Superior temporal gyrus (tissue), 1 donor: ENCODE data around the gene MTPN.

Experiments
- DNase-seq: peaks from one replicate; pipeline ENCODE4 v3.0.0-alpha.2; 2016; ENCODE audit errors: extremely low spot score

MTPN gene

DNA sequence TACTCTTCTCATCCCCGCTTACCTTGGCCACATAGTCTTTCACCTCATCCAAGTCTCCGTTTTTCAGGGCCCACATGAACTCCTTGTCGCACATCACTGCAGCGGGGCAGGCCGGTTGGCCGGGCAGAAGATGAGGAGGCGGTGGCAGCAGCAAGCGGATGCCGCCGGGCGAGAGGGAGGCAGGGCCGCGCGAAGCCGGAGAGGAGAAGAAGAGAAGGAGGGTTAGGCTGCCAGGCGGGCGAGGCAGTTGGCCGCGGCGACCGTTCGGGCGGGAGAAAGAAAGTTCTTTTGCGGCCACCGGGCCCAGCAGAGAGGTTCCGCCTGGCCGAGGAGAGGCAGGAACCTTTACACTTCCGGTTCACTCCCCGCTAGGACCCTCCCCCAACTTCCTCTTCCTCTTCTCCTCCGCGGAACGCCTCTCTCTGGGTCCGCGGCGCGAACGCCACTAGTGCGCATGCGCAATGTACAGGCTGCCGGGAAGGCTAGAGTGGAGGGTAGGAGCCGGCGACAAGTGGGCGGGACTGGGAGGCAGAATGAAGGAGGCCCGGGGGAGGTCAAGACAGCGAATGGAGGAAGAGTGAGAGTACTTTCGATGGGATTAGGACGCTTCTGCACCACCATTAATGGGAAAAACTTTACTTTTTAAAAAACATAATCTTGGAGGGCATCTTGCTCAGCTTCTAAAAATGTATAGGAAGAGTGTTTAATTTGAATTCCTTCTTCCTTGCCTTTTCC is at the start of gene MTPN:
Gene MTPN (minus strand): TSS at position 353 of the 735 bp plus-strand sequence. CDS start 259 bp downstream, at position 94.
- peak; percentile 99 for DNase-seq

- DNase-seq: no peak
These were observed 49.0 kb upstream of the MTPN start for GRCh38 chr7:136026209-136026608.

DNA sequence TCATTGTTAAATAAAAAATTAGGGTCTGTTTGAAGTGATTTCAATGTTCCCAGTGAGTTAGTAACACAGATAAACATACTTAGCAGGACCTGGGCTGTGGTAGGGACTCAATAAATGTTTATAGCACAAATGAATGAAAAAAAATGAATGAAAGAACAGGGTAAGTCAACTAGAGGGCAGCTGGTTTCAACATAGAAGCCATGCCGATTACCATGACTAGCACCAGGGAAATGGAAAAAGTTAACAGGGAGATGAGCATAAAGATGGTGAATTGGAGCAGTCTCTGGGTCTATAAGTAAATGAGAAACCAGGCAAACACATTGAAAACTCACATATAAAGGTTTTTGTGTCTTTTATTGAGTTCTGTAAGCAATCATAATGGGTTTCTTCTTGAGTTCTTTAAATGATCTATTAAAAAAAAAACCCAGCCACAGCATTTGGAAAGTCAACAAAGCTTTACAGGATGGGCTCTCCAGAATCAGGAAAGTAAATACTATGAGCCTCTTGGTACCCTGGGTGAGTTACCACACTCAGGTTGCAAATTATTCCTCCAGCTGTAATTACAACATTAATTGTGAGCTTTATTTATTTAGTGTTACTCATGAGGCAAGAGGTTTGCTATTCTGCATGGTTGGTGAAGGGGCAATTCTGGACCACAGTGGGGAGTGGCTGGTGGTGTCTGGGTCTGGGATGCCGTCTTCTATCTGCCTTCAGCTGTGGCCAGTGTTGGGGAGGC is 46.1 kb upstream of the MTPN start:
- no peak for DNase-seq

- DNase-seq: no peak
These were observed 43.4 kb upstream of the MTPN start for GRCh38 chr7:136020556-136020955.

DNA sequence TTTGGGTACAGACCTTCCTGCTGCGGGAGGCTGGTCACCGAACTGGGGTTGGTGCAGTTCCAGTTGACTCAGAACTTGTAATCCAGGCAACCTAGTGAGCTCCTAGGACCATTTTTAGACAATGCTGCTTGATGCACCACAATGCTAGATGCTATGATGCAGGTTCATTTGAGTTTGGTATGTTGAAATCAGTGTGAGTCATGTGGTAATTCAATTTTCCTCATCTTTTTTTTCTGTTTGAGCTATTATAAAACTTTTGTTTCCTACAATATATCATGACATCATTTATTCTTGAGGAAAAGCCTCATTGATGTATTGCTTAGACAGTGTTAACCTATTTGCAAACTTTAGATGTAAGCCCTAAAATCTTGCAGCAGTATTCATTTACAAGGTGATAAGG is 40.9 kb upstream of the MTPN start:
- no peak for DNase-seq

- DNase-seq: no peak
These were observed 39.7 kb upstream of the MTPN start for GRCh38 chr7:136016649-136017395.

- DNase-seq: no peak
These were observed 38.5 kb upstream of the MTPN start for GRCh38 chr7:136015638-136016037.

GRCh38 chr7:136014659-136015058 is 37.5 kb upstream of the MTPN start:
- DNase-seq: no peak

GRCh38 chr7:136012238-136012637 is 35.1 kb upstream of the MTPN start:
- no peak for DNase-seq

- DNase-seq: peak; percentile 84
These were observed 32.4 kb upstream of the MTPN start for GRCh38 chr7:136009488-136010079.

DNA sequence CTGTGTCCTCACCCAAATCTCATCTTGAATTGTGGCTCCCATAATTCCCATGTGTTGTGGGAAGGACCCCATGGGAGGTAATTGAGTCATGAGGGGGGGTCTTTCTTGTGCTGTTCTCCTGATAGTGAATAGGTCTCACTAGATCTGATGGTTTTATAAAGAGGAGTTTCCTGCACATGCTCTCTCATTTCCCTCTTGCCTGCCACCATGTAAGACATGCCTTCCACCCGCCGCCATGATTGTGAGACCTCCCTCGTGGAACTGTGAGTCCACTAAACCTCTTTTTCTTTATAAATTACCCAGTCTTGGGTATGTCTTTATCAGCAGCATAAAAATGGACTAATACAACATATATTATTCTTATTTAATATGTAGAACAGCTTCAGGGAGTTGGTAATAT is 29.0 kb upstream of the MTPN start:
- no peak for DNase-seq

DNA sequence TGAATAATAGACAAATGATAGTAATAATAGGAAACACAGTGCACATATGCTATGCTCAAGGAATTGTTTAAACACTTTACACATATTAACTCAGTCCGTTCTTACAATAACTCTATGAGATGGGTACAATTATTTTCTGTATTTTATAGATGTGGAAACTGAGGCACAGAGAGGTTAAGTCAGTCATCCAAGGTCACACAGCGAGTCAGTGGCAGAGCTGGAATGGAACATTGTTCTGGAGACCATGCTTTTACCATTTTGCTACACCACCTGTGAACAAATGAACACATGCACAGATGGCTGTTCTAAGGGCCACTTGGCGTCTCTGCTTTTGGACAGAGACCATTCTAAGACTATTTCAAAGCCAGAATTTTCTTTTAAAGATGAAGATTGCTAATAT is 26.9 kb upstream of the MTPN start:
- DNase-seq: no peak

DNA sequence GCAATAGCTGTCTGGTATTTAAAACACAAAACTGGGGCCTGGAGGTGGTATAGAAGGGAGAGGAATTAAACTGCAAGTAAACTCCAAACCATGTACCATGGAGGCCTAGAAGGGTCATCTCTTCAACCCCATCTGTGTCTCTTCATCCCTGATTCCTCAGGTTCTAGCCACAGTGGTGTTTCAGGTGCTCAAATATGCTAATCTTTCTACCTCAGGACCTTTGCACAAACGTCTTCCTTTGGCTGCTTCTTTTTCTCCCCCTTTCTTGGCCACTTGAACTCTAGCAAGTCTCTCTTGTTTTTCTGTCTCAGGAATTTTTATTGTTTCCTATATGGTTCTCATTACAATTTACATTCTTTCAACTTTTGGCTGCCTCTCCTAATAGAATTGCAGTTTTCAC is 25.6 kb upstream of the MTPN start:
- DNase-seq: no peak

DNA sequence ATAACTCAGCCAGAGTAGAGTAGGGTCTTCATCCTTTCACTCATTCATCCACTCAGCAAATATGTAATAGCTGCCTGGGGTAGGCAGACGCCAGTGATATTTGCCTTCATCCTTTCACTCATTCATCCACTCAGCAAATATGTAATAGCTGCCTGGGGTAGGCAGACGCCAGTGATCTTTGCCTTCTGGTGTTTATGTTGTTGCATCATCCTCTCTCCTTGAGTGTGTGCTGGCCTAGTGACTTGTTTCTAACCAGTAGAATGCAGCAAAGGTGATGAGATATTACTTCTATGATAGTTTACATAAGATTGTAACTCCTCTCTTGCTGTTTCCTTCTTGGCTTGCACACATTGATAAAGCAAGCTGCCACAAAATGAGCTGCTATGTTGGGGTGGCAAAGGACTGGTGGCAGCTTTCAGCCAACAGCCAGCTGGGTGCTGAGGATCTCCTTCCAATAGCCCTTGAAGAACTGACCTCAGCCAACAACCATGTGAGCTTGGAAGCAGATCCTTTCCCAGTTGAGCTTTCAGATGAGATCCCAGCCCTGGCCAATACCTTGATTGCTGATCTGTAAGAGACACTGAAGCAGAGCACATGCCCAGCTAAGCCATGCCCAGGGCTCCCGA is 23.2 kb upstream of the MTPN start:
- no peak for DNase-seq

DNA sequence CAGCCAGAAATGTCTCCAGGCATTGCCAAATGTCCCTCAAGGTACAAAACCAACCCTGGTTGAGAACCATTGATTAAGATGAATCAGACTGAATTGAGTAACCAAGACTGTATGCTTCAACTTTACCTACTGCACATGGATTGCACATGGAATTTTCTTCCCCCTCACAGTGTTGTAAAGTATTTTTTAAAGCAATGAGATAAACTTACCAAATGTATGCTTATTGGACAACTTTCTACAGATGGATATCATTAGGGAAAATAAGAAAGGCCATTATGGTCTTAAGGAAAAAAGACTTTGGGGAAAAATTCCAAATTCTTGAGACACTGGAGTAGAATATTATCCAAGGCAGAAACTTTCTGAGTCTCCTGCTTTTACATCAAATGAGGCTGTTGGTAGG is 20.9 kb upstream of the MTPN start:
- no peak for DNase-seq

DNA sequence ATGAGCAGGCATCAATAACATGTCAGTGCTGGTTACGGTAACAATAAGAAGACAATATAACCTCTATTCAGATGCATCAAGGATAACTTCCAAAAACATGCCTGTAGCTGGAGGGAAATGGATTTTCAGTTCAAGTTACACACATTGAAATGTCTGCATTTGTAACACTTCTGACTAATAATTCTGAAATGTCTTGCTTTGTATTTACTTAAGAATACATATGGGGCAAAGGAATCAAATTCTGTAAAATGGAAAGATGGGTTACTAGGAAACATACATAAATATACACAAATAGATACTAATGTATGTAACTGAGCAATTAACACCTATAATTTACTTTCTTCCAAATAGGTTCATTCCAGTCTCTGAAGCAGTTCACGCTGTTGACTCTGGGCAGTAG is 18.6 kb upstream of the MTPN start:
- no peak for DNase-seq

DNA sequence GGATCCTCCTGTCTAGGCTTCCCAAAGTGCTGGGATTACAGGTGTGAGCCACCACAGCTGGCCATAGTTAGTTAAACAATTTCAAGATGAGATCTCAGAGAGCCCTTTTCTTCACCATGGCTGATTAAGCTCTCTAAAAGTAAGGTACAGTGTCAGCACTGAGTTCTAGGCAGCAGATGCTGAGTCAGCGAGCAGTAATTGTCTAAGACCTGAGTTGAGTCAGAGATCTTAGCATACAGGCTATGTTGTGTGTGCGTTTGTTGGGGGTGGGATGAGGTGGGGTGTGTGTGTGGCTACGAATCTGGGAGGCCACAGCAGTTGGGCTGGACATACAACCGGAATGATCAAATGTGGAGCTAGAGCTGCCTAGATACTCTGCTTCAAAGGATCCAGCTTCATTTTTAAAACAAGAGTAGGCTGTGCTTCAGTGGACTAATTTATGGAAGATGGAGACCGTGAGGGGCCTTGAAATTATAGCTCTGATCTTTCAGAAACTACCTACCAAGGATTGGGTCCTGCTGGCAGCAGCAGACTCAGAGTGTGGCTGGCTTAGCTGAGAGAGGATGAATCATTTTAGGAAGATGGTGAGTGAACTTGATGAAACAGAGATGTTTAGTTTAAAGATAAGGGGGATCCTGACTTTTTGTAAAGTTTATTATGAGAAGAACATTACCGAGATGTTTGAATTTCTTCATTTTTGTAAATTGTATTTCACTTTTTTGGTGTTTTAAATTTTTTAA is 17.5 kb upstream of the MTPN start:
- DNase-seq: no peak

- DNase-seq: no peak
These were observed 16.8 kb upstream of the MTPN start for GRCh38 chr7:135993950-135994349.

DNA sequence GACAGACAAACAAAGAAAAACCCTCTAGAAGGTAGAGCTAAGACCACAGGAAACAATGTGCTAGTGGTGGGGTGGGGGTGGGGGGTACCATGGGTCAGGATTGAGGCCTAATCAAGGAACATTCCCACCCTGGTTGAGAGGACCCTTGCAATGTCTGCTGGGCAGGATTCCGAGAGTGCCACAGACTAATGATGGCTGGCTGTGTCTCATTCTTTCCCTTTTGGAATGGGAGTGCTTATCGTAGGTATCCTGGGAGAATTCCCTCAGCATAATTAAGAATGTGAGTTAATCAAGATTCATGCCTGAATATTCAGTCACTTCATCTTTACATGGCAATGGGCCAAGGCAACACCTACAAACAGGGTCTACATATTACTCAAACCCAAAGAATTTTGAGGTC is 14.7 kb upstream of the MTPN start:
- no peak for DNase-seq

DNA sequence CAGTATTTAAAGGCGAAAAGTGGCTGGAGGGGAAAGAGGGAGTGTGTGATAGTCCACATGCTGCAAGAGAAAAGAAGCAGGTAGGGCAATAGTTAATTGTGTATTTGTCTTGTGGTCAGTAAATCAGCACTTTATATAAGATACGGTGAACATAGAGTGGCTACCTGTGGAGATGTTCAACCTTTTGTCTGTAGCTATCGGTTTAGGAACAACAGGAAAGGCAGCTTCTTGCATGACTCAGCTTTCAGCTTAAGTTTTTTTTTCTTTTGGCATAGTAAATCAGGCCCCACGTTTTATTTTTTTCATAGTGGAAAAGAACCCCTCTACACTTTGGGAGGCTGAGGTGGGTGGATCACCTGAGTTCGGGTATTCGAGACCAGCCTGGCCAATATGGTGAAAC is 14.2 kb upstream of the MTPN start:
- DNase-seq: no peak

DNA sequence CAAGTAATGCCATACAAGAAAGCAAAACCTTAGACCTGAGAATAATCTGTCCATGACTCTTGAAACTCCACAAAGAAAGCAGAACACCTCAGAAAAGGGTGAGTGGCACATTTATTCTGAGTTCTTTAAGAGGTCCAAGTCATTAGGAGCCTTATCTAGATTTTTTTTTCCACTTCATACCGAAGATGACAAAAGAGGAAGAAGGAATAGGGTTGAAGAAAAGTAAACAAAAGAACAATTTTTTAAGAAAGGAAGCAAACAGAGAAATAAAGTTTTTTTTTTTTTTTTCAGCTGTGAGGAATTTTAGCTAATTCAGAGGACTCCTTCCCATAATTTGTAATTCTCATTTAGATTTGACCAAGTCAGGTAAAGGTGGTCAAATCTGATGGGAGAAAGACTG is 13.1 kb upstream of the MTPN start:
- no peak for DNase-seq
